ENCODE results near the gene GALNT18. TPM values are rescaled to one million over a fixed set of nuclear protein-coding genes. Genes with fewer than 3 reads are reported as not detected.
A peak's percentile ranks its signal among the peaks of the same experiment; 100 is the strongest.

The GALNT18 gene
- polyA plus RNA-seq, 1 donor (not counting 4 experiments of a cell fraction or from before 2014, with no cell fraction given), result 27.2 TPM

GRCh38 chr11:11558826-11559225 is 63.0 kb downstream of the GALNT18 start:
- no peaks in the 10 kb centered on the region for H3K9me1 ChIP-seq (ENCODE audit: control insufficient read depth, extremely low read depth, insufficient read depth, low read length)
- no peaks in the 10 kb centered on the region for H3K27me3 ChIP-seq (ENCODE audit: control insufficient read depth, extremely low read depth, insufficient read depth, low read length)
- TF ChIP-seq EZH2 (IDR thresholded peaks at IDR 0.05; ENCODE audit: low read length) (no peak), CTCF (optimal IDR thresholded peaks at IDR 0.05 in 1 of 3, IDR thresholded peaks at IDR 0.05 in 1 of 3, conservative IDR thresholded peaks at IDR 0.05 in 1 of 3; ENCODE audit: extremely low read depth in 1 of 3, insufficient read depth in 2 of 3, low read length in 3 of 3) (no peak)
- H3K27ac ChIP-seq (ENCODE audit: control insufficient read depth, insufficient read depth, low read length), result no peak overlapping the region
- no peak overlapping the region for H3K4me3 ChIP-seq (ENCODE audit: control insufficient read depth in 2 of 3, extremely low read depth in 1 of 3, insufficient read depth in 2 of 3, low read depth in 1 of 3, low read length in 3 of 3)
- H2AFZ ChIP-seq (ENCODE audit: control insufficient read depth, low read length), result no peak overlapping the region
- H3K9ac ChIP-seq (ENCODE audit: control insufficient read depth, extremely low read depth, insufficient read depth, low read length), result no peak overlapping the region
- H3K9me3 ChIP-seq (ENCODE audit: control insufficient read depth, low read depth, low read length), result no peaks in the 10 kb centered on the region
- peaks cover 12% of the 10 kb centered on the region for H3K4me1 ChIP-seq (ENCODE audit: control insufficient read depth, extremely low read depth, insufficient read depth, low read length)
- dilution Hi-C loops (cut with MboI; ENCODE audit: extremely low pct_ligation_motif_present, low sequenced_read_pairs), result no loop called here
- DNase-seq (ENCODE audit: low read depth, low spot score) (no peak), FAIRE-seq (no peak)
- peaks cover 28% of the 10 kb centered on the region for H3K79me2 ChIP-seq (ENCODE audit: control insufficient read depth, insufficient read depth, low read length)
- H3K4me2 ChIP-seq (ENCODE audit: control insufficient read depth, extremely low read depth, insufficient read depth, low read depth, low read length), result peak overlapping the region; percentile 42
- H3K36me3 ChIP-seq (ENCODE audit: control insufficient read depth in 2 of 2, extremely low read depth in 1 of 2, insufficient read depth in 2 of 2, low read length in 2 of 2), result no peaks in the 10 kb centered on the region
- no peaks in the 10 kb centered on the region for H4K20me1 ChIP-seq (ENCODE audit: control insufficient read depth, extremely low read depth, insufficient read depth, low read length)

GRCh38 chr11:11558396-11558795 is 63.4 kb downstream of the GALNT18 start:
- no peaks in the 10 kb centered on the region for H4K20me1 ChIP-seq (ENCODE audit: control insufficient read depth, extremely low read depth, insufficient read depth, low read length)
- H3K9ac ChIP-seq (ENCODE audit: control insufficient read depth, extremely low read depth, insufficient read depth, low read length), result no peak overlapping the region
- TF ChIP-seq CTCF (optimal IDR thresholded peaks at IDR 0.05 in 1 of 3, IDR thresholded peaks at IDR 0.05 in 1 of 3, conservative IDR thresholded peaks at IDR 0.05 in 1 of 3; ENCODE audit: extremely low read depth in 1 of 3, insufficient read depth in 2 of 3, low read length in 3 of 3) (peak; percentile 28 to 66 (median 35)), EZH2 (IDR thresholded peaks at IDR 0.05; ENCODE audit: low read length) (no peak)
- no peaks in the 10 kb centered on the region for H3K9me1 ChIP-seq (ENCODE audit: control insufficient read depth, extremely low read depth, insufficient read depth, low read length)
- no peak overlapping the region for H2AFZ ChIP-seq (ENCODE audit: control insufficient read depth, low read length)
- H3K27ac ChIP-seq (ENCODE audit: control insufficient read depth, insufficient read depth, low read length), result no peak overlapping the region
- FAIRE-seq (peak; percentile 67), DNase-seq (ENCODE audit: low read depth, low spot score) (no peak)
- peaks cover 12% of the 10 kb centered on the region for H3K4me1 ChIP-seq (ENCODE audit: control insufficient read depth, extremely low read depth, insufficient read depth, low read length)
- H3K4me3 ChIP-seq (ENCODE audit: control insufficient read depth in 2 of 3, extremely low read depth in 1 of 3, insufficient read depth in 2 of 3, low read depth in 1 of 3, low read length in 3 of 3), result no peak overlapping the region
- H3K79me2 ChIP-seq (ENCODE audit: control insufficient read depth, insufficient read depth, low read length), result peaks cover 26% of the 10 kb centered on the region
- peak overlapping the region; percentile 42 for H3K4me2 ChIP-seq (ENCODE audit: control insufficient read depth, extremely low read depth, insufficient read depth, low read depth, low read length)
- no peaks in the 10 kb centered on the region for H3K9me3 ChIP-seq (ENCODE audit: control insufficient read depth, low read depth, low read length)
- no peaks in the 10 kb centered on the region for H3K27me3 ChIP-seq (ENCODE audit: control insufficient read depth, extremely low read depth, insufficient read depth, low read length)
- dilution Hi-C loops (cut with MboI; ENCODE audit: extremely low pct_ligation_motif_present, low sequenced_read_pairs), result no loop called here
- H3K36me3 ChIP-seq (ENCODE audit: control insufficient read depth in 2 of 2, extremely low read depth in 1 of 2, insufficient read depth in 2 of 2, low read length in 2 of 2), result no peaks in the 10 kb centered on the region

All from keratinocyte (primary cell).